NCI-H1105 treated with DMSO at 0.1 percent for 48 hours (cell line): ENCODE data around the gene ESRRG.

Experiments used
- DNase-seq: peaks from one replicate; lab custom pipeline; 2025; lab: John Stamatoyannopoulos, UW

Gene ESRRG

DNA sequence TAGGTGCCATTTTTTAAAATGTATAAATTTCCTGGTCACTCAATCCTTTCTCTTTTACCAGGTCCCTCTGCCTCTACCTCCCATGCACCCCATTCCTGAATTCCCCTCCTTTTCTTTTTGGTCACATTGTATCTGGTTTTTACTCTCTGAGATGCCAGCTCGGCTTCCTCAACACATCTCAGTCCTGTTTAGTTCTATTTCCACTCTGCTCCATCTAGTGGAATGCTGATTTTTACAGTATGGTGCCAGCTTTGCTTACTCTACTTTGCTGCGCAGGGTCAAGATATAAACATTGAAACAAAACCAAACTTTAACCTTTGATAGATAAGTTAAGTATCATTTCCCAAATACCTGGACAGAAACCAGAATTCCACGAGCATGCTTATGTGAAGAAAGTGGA, 96.0 kb downstream of the ESRRG start:
- DNase-seq, result no peak

- no peak for DNase-seq
Measured at GRCh38 chr1:216626394-216627067, 96.7 kb downstream of the ESRRG start.

GRCh38 chr1:216621536-216621935, 101.7 kb downstream of the ESRRG start:
- no peak for DNase-seq

DNA sequence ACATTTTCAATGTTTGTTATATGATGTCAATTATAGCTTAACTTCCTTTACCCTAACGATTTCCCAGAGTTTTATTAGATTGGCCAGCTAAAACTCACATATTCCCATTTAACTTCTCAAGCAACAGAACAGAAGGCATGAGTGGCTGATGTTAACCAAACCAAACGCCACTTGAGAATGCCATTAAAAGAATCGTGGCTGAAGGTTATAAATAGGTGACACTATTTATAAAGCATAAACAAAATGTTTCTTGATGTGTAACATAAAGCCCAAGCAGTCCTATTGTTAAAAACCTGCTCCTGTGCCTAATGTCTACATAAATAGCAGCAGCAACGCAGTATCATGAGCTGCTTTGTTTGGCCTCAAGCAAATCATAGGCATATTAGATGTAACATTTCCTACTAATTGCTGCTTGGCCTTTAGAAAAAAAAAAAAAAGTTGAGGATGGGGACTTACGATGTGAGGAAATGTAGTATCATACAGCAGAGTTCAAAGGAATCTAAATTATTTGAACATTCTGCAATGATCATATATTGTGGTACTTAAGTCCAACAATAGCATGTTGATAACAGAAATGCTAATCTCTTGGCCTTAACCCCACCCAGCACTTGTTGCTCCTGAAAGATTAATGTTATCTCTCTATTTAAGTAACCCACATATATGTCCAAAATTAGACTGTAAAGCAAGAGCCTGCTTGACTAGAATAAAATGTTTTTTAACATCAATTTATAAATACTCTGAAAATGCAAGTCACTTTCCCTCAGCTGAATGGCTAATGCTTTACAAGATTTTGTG, 106.0 kb downstream of the ESRRG start:
- peak; percentile 21 for DNase-seq

DNA sequence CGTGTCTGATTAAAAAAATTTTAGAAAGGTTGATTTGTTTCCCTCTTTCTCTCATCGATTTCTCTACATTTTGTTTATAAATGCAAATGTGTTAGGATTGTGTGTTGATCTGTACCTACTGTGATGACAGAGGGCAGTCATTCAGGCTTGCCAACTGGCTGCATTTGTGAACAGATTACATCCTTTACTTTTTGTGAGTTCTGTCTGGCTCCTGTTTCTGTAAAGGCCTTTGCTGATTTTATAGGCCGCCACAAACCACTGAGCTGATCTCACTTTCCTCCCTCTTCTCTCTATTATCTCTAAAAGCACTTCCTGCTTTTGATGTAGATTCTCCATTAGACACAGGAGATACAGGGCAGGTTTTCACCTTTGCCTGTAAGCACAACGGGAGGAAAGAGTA, 106.8 kb downstream of the ESRRG start:
- DNase-seq, result no peak

DNA sequence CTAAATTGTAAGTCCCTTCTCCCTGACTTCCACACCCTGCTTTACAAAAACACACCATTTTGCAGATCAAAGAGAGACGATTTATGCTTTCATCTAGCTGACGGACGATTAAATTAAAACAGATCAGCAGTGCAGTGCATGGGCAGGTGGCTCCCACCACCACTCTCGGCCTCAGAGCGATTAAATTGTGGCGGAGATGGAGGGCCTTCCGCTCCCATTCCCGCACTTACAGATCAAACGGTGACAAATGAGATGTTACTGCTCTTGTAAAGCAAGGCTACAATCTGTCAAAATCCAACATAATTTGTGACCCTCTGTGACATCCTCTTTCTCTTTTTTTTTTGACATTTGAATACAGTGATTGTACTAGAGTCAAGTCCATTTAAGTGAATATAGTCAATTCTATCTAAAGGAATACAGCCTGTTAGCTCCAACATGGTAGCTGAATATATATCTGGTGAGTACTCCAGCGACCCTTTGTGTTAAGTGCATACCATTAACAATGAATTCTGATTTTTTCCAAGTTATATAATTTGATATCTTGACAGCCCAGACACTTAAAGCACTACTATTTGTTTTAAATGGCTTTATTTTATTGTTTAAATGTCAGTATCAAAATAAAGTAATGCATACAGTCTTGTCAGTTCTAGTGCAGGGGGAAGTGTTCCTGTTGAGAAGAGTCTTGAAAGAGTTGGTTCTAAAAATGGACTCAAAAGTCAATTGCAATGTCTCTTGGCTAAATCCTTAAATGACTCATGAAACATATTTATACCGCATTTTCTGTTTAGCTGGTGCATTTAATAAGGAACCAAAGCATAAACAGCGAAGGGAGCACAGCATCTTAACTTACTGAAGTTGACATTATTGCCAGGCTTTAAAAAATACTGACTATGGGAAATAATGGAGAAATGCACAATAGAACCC, 109.0 kb downstream of the ESRRG start:
- no peak for DNase-seq

GRCh38 chr1:216612291-216612690, 110.9 kb downstream of the ESRRG start:
- no peak for DNase-seq

- no peak for DNase-seq
Measured at GRCh38 chr1:216607067-216607697, 116.0 kb downstream of the ESRRG start.

- DNase-seq, result no peak
Measured at GRCh38 chr1:216606047-216606637, 117.1 kb downstream of the ESRRG start.

DNA sequence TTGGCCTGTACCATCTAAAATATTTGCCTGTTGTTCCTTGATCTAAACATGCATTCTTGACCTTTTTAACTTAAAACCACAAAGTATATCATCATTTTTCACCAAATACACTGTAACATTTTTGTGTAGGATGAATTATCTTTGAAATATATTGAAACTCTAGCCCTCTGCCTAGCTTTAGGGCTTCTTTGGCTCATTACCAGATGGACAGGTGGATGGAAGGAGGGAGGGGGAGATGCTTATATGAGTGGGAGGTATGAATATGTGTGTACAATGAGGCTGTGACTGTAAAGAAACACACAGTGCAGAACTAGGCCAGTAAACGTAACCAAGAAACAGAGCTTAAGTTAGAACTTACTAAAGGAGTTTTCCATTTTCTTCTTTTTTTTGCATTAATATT, 118.5 kb downstream of the ESRRG start:
- peak; percentile 63 for DNase-seq

DNA sequence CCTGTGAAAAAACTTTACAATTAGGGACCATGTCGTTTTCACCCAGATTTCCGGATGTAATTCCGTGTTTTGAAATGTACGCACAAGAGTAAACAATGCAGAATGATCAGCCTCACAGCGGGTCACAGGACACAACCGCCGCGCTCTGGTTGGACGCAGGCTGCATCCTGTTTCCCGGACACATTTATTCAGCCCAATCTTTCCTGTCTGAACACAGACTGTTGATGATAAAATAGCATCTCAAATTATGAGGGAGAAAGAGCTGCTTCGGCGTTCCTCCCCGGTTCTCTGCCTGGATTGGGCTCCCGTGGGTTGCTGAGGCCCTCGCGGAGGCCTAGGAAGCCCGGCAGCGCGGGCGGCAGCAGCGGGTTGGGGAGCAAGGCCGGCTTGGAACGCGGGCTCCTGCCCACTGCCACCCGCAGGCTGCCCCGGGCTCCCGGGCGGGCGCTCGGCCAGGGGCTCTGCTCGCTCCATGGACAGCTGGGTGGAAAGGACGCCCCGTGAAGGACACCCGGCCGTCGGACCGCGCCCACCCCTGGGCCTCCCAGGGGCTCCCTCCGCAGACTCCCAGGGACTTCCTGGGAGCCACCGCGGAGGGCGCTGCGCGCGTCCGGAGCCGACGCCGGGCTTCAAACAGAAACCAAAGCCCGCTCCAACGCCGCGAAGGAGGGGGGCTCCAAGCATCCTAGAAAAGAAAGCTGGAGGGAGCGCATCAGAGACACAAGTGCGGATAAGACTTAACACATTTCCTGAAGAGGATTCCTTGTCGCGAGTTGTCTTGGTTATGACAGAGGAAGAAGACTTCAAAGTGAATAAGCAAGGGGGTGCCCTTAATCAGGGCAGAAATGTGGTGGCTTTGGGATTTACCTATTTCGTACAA, 122.3 kb downstream of the ESRRG start:
- DNase-seq, result peak; percentile 84

DNA sequence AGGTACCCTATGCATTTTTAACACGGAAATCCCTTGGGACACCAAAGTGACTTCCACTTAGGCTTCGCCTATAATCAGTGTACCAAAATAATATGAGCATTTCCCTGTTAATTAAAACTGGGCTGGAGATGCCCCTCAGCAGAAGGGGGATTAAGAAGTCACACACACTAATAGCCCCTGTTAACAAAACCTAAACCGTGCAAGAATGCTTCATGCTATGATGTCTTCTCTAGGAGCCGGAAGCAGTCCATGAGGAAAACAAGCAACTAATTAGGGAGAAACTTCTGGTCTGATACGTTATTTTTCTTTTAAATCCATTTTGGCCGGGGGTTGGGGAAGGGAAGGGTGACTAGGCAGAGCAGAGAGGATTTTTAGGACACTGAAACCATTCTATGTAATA, 123.4 kb downstream of the ESRRG start:
- DNase-seq, result no peak

DNA sequence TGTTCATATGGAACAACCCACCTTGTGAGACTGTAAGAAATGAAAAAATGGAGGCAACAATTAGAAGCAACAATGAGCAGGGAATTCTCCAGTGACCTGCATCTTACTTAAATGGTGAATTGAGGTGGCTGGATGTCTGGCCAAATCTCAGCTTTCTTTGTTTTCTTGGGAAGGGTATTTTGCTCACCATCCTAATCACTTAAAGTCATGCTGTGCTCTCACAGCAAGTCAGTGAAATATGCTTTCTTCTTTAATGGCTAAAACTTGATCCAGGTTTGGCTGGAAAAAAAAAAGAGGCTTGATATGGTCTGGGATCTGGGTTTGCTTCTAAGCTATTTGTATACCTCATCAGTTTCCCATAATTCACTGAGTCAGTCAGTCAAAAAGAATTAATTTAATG, 124.8 kb downstream of the ESRRG start:
- DNase-seq, result no peak

DNA sequence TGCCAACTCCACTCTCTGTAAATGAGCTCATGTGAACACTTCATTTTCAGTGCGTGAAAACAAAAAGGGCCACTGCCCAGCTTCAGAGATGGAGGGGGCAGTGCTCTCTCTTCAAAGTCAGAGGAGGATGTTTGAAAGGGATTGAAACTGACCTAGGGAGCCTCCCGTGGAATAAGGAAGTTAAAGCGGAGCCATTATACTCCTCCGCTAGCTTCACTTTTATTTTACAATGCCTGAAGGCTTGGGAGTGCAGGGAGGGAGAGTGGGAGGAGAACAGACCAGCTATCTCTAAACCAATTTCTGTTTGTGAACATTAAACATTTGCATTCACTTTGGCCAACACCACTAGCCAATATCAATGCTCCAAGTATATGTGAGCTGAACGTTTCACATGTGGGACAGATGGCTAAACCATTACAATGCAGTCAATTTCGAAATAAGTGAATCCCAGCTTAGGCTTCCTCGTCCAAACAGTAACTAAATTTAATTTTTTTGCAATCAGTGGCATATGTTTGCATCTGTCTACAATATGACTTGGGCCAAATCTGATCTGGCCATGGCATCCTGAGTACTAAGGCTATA, 126.9 kb downstream of the ESRRG start:
- DNase-seq, result no peak

GRCh38 chr1:216587715-216588114, 135.5 kb downstream of the ESRRG start:
- DNase-seq, result no peak

GRCh38 chr1:216582151-216582550, 141.1 kb downstream of the ESRRG start:
- DNase-seq, result no peak

DNA sequence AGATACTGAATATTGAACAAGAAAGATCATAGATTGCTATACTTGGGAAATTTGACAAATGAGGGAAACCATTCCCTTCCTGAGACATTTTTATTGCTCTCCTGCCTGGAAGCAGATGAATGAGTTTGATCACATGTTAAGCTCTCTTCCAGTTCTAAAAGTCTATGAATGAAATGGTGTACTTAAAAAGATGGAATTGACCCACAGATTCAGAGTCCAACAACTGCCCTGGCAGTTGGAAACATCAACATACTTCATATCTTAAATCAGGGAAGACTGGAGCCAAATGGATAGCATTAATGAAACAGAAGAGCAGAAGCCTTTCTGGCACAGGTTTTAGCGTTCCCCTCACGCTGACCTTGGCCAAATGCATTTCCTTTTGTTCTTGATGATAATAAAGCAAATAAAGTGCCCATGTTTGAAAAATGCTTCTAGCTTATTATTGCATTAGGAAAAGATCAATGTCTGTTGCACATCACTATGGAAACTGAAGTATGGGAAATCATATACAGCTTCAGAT, 142.6 kb downstream of the ESRRG start:
- DNase-seq, result peak; percentile 5

GRCh38 chr1:216576234-216576937, 146.8 kb downstream of the ESRRG start:
- no peak for DNase-seq

- peak; percentile 39 for DNase-seq
Measured at GRCh38 chr1:216566641-216567205, 156.5 kb downstream of the ESRRG start.
